ENCODE results near the gene EFEMP2.

Gene EFEMP2

DNA sequence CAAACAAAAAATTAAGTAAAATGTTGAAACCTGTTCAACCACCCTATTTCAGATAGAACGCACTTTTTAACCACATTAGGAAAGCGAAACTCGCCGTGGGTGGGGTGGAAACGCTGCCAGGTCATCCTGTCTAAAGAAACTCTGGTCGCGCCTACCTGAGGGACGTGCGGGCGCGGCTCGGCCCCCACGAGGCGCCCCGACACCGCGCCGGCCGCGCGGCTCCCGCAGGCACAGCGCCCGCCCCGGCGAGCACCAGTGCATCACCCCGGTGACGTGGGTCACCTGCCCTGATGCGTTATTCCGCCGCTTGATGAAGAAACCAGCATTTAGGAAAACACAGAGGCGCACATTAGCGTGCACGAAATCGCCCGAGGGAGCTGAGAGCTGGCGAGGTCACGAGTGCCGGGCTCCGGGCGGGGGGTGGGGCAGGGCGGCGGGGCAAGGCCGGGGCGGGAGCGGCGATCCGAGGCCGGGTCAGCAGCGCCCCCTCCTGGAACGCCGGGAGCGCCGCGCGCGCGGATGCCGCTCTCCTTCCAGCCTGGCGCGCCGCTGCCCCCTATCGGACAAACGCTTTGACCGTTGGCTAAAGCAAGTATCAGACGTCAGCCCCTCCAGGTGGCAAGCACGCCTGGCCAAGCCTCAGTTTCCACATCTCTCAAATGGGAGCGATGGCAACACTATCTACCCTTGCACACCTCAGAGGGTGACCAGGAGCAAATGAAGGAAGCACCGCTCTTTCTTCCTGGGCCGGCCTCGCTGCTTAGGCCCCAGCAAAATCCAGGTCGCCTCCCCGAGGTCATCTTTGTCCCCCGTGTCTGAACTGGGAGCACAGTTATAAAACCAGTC lies 54.5 kb downstream of the EFEMP2 start:
- no peak for FAIRE-seq

DNA sequence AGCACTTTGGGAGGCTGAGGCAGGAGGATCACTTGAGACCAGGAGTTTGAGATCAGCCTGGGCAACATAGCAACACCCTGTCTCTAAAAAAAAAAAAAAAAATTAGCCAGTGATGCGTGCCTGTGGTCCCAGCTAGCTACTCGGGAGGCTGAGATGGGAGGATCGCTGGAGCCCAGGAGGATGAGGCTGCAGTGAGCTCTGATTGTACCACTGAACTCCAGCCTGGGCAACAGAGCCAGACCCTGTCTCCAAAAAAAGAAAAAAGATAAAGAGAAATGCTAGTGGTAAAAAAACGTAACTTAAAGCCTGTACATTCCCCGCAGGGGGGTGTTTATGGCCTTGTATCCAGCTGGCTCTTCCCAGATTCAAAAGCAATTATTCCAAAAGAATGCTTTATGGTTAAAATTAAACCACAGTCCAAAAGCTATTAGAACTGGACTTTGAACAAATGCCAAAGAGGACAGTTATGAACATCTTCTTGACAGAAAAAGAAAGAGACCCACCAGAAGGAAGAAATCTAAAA lies 55.2 kb downstream of the EFEMP2 start:
- FAIRE-seq, result no peak

GRCh38 chr11:65816696-65817095 lies 55.9 kb downstream of the EFEMP2 start:
- no peak for FAIRE-seq

Measured in A204.1 (cell line).